ENCODE measurements around the gene SPECC1.

The SPECC1 gene

DNA sequence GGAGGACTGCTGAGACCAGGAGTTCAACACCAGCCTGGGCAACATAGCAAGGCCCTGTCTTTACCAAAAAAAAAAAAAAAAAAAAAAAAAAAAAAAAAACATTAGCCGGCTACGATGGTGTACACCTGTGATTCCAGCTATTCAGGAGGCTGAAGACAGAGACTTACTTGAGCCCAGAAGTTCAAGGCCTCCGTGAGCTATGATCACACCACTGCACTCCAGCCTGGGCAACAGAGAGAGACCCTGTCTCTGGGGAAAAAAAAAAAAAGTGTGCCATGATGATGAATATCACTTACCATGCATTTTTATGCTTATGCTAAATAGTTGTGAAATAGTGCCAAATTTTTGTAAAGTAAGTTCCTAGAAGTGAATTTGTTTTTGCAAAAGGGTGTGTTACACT is 261.2 kb downstream of the SPECC1 start:
- no peak for TF ChIP-seq GATA3 (IDR thresholded peaks at IDR 0.05; ENCODE audit: low read depth, low read length)
- no peak for TF ChIP-seq GATA2 (IDR thresholded peaks at IDR 0.05; ENCODE audit: low read depth, low read length)

DNA sequence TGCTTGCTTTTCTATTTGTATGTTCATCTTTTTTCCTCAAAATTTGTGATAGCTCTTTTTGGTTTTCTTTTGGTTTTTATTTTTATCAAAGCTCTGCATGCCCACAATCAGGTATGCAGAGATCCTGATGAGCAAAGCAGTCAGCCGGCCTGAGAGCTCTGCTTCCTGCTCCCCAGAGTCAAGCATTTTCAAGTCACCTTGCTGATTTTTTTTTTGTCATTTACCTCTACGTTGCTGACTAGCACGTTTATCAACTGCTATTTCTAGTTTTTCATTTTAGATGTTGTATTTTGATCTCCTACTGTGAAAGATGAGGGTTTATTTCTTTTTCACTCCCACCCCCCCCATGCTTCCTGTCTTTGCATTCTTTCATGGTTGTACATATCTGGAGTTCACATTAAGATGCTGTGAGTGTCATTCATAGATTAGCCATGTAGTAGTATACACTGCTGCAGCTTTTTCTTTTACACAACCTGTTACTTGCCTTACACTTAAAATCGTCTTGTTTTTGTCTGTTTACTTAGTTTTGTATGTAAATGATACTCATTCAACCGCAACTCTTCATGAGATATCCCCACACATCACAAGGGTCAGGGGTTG is 262.0 kb downstream of the SPECC1 start:
- TF ChIP-seq GATA2 (IDR thresholded peaks at IDR 0.05; ENCODE audit: low read depth, low read length) (no peak), GATA3 (IDR thresholded peaks at IDR 0.05; ENCODE audit: low read depth, low read length) (no peak)

DNA sequence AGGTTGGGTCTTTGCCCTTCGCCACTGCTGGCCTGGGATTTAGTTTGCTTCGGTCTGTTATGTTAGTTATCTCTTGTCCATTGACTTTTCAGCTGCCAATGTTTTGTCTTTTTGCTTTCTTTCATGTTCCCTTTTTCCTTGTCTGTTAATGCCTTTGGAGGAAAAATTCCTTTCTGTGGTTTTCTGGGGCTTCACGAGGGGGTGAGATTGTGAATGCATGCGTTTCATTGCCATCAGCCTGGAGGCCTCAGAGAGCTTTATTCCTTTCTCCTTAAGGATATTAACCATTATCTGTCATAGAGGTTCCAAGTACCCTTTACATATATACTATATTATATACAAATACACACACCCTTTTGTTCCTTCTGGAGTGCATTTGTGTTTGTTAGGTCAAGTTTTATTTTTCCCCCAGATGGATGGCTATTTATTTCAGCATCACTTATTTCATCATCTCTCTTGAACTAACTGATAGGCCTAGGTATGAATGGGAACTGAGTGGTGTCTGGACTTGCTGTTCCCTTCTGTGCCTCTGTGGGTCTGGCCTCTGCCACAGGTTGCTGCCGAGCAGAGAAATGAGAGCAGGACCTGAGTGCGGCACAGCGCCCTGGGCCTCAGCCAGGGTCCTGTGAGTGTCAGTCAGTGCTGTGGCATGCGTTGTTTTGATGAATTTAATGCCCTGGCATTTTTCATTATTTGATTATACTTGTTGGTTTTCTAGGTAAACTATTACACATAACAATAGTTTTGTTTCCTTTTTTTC is 264.8 kb downstream of the SPECC1 start:
- TF ChIP-seq GATA3 (IDR thresholded peaks at IDR 0.05; ENCODE audit: low read depth, low read length) = no peak
- TF ChIP-seq GATA2 (IDR thresholded peaks at IDR 0.05; ENCODE audit: low read depth, low read length) = no peak

DNA sequence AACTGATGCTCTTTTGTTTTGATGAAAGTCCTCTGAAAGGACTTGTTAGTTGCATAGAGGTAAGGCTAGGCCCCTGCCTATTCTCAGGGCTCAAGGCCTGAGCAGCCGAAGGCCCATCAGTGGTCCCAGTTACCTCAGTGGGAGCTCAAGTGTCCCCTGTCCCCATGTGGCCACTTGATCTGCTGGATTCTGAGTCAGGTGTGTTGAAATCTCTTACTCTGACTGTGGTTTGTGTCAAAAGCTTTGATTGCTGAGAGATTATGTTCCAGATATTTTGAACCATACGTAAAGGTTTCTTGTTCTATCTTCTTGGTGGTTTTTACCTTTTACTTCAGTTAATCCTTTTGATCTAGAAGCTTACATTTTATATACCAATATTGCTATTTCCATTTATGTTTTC is 266.5 kb downstream of the SPECC1 start:
- no peak for TF ChIP-seq GATA3 (IDR thresholded peaks at IDR 0.05; ENCODE audit: low read depth, low read length)

DNA sequence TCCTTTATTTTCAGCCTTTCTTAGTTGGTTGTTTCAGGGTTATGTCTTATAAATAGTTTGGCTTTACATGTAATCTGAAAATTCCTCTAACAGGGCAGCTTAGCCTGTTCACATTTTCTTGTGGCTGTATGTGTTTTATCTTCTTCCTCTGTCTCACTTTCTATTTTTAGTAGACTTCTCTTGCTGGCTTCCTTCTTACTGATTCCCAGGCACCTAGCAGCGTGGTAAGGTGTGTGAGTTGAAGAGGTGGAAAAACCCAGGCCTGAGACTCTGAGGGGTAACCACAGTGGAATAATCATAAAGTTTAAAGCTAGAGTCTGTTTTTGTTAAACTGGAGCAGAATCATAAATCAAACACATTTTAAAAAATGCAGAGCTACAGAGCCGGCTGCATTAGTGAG is 267.3 kb downstream of the SPECC1 start:
- no peak for TF ChIP-seq GATA3 (IDR thresholded peaks at IDR 0.05; ENCODE audit: low read depth, low read length)
- TF ChIP-seq GATA2 (IDR thresholded peaks at IDR 0.05; ENCODE audit: low read depth, low read length) = no peak

DNA sequence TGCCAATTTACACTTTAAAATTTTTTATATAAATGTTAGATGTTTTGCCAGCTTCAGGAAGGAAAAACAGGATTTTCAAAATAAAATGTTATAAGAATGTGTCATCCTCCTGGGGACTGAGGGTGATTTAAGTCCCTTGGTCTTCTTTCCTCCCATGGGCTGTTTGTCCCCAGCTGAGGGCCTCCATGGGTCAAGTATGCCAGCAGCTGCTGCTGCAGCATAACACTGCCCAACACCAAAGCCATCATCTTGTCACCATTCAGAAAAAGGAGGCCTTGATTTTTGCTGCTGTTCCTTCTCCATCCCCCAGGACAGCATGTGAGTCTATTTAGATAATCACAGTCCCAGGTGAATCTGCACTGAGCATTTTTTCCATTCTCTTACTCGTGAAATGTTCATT is 269.6 kb downstream of the SPECC1 start:
- TF ChIP-seq GATA3 (IDR thresholded peaks at IDR 0.05; ENCODE audit: low read depth, low read length) (no peak), GATA2 (IDR thresholded peaks at IDR 0.05; ENCODE audit: low read depth, low read length) (no peak)

DNA sequence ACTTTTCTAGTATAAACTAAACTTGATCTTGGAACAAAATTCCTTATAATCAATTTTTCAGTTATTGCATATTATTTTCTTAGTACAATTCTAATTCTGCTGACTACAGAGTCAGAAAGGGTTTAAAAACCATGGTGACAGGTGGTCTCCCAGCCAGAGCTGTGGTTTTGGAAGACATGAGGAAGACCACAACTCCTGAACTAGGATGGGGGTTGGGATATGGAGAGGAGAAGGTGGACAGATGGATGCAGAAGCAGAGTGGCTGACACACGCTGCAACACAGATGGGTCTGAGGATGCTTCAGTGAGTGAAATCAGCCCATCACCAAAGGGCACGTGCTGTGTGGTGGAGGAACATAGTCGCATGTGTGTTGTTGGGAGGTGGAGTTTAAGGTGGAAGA is 270.5 kb downstream of the SPECC1 start:
- TF ChIP-seq GATA2 (IDR thresholded peaks at IDR 0.05; ENCODE audit: low read depth, low read length) = no peak
- TF ChIP-seq GATA3 (IDR thresholded peaks at IDR 0.05; ENCODE audit: low read depth, low read length) = no peak

DNA sequence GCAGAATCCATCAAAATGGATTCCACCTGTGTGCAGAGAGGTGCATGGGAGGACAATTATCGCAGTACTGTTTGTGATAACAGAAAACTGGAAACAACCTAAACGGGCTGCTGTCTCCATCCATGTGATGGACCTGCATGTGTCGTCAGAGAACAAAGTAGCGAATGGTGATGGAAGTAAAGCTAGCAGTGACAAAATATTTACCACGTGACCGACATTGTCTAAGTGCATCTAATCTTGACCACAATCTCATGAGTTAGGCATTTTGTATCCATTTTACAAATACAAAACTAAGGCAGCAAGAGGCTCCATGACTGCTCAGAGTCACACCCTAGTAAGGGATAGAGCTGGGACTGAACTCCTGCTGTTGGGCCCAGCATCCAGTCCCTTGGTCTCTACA is 270.9 kb downstream of the SPECC1 start:
- TF ChIP-seq GATA2 (IDR thresholded peaks at IDR 0.05; ENCODE audit: low read depth, low read length) (no peak), GATA3 (IDR thresholded peaks at IDR 0.05; ENCODE audit: low read depth, low read length) (no peak)

DNA sequence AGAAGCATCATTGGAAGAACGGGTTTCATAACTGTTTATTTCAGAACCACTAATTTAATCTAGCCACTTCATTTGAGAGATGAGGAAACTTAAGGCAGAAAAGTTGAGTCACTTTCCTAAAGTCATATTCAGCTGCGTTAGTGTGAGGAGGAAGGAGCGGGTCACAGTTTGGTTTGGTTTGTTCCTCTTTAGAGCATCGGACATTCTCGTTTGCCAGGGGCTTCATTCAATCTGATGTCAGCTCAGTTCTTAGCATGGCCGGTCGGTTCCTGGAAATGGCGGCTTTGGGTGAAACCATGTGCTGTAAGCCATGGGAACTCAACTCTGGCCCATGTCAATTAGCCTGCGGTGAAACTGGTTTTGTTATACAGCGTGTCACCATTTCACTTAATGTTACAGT is 271.7 kb downstream of the SPECC1 start:
- TF ChIP-seq GATA3 (IDR thresholded peaks at IDR 0.05; ENCODE audit: low read depth, low read length) = no peak
- TF ChIP-seq GATA2 (IDR thresholded peaks at IDR 0.05; ENCODE audit: low read depth, low read length) = no peak

DNA sequence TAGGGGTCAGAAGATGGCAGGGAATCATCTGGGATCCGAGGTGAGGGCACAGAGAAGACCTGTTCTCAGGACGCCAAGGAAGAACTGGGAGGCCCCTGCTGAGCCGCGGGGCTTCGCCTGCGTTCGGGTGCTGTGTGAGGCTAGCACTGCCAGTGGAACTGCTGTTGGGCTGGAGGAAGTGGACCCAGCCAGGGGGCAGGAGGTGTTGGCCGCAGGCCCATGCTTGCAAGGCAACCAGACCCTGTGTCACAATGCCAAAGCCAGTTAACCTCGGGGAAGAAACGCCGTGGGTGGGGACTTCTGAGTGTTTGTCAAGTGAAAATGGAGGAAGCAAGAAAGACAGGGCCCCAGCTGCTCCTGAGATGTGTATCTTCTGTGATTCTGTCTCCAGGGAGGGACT is 272.7 kb downstream of the SPECC1 start:
- no peak for TF ChIP-seq GATA3 (IDR thresholded peaks at IDR 0.05; ENCODE audit: low read depth, low read length)
- TF ChIP-seq GATA2 (IDR thresholded peaks at IDR 0.05; ENCODE audit: low read depth, low read length) = no peak

DNA sequence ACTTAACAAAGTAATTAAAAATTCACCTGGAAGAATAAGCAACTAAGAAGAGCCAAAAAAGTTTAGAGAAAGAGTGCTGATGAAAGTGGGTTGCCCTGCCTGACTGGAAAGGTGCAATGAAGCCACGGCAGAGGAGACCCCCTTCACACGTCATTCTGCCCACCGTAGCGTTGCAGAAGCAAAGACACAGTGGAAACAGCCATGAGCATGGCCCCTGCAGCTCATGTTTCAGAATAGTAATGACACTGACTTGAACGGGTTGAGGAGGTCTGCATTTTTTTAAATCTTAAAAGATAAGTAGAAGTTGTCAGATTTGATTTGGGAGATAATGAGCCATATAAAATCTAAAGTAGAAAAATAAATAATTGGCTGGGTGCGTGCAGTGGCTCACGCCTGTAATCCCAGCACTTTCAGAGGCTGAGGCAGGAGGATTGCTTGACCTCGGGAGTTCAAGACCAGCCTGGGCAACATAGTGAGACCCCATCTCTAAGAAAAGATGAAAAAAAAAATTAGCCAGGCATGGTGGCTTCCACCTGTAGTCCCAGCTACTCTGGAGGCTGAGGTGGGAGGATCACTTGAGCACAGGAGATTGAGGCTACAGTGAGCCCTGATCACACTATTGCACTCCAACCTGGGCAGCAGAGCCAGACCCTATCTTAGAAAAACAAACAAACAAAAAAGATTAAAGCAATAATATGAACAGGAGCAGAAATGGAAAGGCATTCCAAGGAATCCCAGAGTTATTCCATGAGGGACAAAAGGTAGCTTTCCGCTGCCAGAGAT is 273.6 kb downstream of the SPECC1 start:
- TF ChIP-seq GATA3 (IDR thresholded peaks at IDR 0.05; ENCODE audit: low read depth, low read length) = no peak
- TF ChIP-seq GATA2 (IDR thresholded peaks at IDR 0.05; ENCODE audit: low read depth, low read length) = no peak

DNA sequence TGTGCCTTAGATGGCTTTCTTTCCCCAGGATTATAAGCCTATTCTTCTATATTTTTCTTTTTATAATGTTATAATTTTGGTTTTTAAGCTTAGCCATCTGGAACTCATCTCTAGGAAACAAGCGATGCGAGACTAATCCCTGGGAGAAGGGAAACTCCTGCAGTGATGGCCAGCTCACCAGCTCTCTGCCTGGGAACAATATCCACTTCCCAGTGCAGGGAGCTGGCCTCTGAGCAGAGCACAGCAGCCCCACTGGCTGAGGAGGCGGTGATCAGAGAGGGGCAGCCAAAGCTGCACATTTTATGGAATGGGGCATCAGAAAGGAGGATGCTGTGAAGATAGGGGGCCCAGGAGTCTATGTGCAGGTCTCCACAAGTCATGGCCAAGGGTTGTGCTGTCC is 274.9 kb downstream of the SPECC1 start:
- no peak for TF ChIP-seq GATA3 (IDR thresholded peaks at IDR 0.05; ENCODE audit: low read depth, low read length)
- no peak for TF ChIP-seq GATA2 (IDR thresholded peaks at IDR 0.05; ENCODE audit: low read depth, low read length)

DNA sequence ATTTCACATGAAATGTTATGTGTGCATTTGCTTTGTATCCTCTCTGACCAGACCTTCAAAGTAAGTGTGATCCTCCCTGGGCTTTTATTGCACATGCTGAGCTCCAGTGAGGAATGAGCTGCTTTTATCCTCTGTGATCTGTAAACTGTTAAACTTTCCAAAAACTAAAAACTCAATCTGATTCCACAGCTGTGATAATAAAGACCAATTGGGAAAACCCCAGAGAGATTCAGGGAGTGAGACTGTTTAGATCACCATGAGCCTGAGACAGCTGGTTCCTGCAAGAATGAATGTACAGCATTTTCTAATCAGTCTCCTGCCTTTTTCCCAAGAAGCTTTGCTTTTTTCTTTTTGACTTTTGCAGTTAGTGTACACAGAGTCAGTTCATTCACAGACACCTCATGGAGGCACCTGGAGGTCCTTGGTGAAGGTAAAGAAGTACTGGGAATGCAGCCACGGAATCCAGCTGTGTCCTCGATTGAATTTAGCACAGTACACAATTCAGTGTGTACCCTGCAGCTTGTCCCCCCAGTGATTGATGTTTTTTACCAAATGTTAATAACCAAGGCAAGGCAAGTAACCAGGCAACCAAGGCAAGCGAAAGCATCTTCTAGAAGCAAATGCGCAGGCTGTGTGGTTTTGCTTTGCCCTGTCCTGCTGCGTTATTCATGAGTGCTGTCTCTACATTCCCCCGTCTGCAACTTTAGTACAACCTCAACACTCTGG is 275.6 kb downstream of the SPECC1 start:
- TF ChIP-seq GATA2 (IDR thresholded peaks at IDR 0.05; ENCODE audit: low read depth, low read length) (no peak), GATA3 (IDR thresholded peaks at IDR 0.05; ENCODE audit: low read depth, low read length) (no peak)

DNA sequence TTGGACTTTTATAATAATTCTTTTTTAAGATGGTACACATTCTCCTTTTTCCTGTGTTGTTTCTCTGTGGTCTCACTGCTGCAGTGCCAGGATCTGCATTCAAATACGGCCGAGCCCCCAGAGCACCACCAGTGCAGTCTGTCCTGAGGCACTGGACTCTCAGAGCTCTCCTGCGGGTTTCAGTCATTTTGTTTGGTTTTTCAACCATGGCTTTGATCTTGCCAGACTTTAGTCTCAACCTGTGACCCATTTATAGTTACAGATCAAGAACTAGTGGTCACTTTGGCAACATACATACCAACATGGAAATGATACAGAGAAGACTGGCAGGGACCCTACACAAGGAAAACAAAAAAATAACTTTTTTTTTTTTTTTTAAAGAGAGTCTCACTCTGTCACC is 280.8 kb downstream of the SPECC1 start:
- no peak for TF ChIP-seq GATA2 (IDR thresholded peaks at IDR 0.05; ENCODE audit: low read depth, low read length)
- TF ChIP-seq GATA3 (IDR thresholded peaks at IDR 0.05; ENCODE audit: low read depth, low read length) = no peak
